Astrocyte (in vitro differentiated cells and primary cell): Measurements from ENCODE around the gene CELF2.

Experiments
- CTCF ChIP-seq: IDR thresholded peaks from 2 replicates; pipeline ENCODE4 v1.5.1; 2011; ENCODE audit warnings: low read depth, mild to moderate bottlenecking, inconsistent platforms, low read length, moderate library complexity; ENCODE audit not compliant: insufficient read depth
- EZH2 ChIP-seq: IDR thresholded peaks from 2 replicates; pipeline ENCODE4 v1.6.1; 2012; ENCODE audit warnings: mild to moderate bottlenecking, low read length, inconsistent platforms; ENCODE audit not compliant: insufficient read depth

GRCh38 chr10:11142777-11143176 lies 125.1 kb downstream of the CELF2 start:
- TF ChIP-seq CTCF (no peak), EZH2 (no peak)
